Astrocyte (in vitro differentiated cells and primary cell): Measurements from ENCODE around the gene BOD1L1.

Experiments
- EZH2 ChIP-seq: IDR thresholded peaks from 2 replicates; pipeline ENCODE4 v1.6.1; 2012; ENCODE audit warnings: mild to moderate bottlenecking, low read length, inconsistent platforms; ENCODE audit not compliant: insufficient read depth
- TF ChIP-seq, protein P1 (sequence below): IDR thresholded peaks from 2 replicates; pipeline ENCODE4 v1.5.1; 2011; ENCODE audit warnings: low read depth, mild to moderate bottlenecking, inconsistent platforms, low read length, moderate library complexity; ENCODE audit not compliant: insufficient read depth

GRCh38 chr4:13521047-13521446 is 106.5 kb downstream of the BOD1L1 start:
- TF ChIP-seq, protein P1, sequence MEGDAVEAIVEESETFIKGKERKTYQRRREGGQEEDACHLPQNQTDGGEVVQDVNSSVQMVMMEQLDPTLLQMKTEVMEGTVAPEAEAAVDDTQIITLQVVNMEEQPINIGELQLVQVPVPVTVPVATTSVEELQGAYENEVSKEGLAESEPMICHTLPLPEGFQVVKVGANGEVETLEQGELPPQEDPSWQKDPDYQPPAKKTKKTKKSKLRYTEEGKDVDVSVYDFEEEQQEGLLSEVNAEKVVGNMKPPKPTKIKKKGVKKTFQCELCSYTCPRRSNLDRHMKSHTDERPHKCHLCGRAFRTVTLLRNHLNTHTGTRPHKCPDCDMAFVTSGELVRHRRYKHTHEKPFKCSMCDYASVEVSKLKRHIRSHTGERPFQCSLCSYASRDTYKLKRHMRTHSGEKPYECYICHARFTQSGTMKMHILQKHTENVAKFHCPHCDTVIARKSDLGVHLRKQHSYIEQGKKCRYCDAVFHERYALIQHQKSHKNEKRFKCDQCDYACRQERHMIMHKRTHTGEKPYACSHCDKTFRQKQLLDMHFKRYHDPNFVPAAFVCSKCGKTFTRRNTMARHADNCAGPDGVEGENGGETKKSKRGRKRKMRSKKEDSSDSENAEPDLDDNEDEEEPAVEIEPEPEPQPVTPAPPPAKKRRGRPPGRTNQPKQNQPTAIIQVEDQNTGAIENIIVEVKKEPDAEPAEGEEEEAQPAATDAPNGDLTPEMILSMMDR = no peak
- no peak for TF ChIP-seq EZH2
